NCI-H524 (cell line): ENCODE results near the gene DAPP1.
A peak's percentile ranks its signal among the peaks of the same experiment; 100 is the strongest.
"Not testable (repeated sequence)": the region's sequence is repeated elsewhere in the genome, so short reads cannot be mapped to it uniquely, and the experiment has no call there.

Source experiments
- DNase-seq, 2 experiments: peaks; one replicate each; lab custom pipeline; 2025; lab: John Stamatoyannopoulos, UW

Gene DAPP1

GRCh38 chr4:99816545-99817308 lies at the start of gene DAPP1:
Gene DAPP1, plus strand, starts transcription at chr4:99816827. Its CDS starts 87 bp downstream, at chr4:99816914.
- DNase-seq = no peak

- not testable (repeated sequence) for DNase-seq
These were observed 45.8 kb upstream of the DAPP1 start for GRCh38 chr4:99770842-99771241.

GRCh38 chr4:99783940-99784339 lies 32.7 kb upstream of the DAPP1 start:
- no peak for DNase-seq

- no peak for DNase-seq
These were observed 31.8 kb upstream of the DAPP1 start for GRCh38 chr4:99784842-99785241.

GRCh38 chr4:99790796-99791617 lies 25.6 kb upstream of the DAPP1 start:
- DNase-seq = peak in 1 of 2 experiments; percentile 72

GRCh38 chr4:99800332-99801004 lies 16.2 kb upstream of the DAPP1 start:
- no peak for DNase-seq

- DNase-seq = no peak
These were observed 15.5 kb upstream of the DAPP1 start for GRCh38 chr4:99801005-99801699.

- no peak for DNase-seq
These were observed 13.0 kb upstream of the DAPP1 start for GRCh38 chr4:99803566-99804101.

- no peak for DNase-seq
These were observed 10.1 kb upstream of the DAPP1 start for GRCh38 chr4:99806545-99806944.

GRCh38 chr4:99807666-99808065 lies 9.0 kb upstream of the DAPP1 start:
- no peak for DNase-seq

- DNase-seq = peak in 1 of 2 experiments; percentile 38
These were observed 8.3 kb upstream of the DAPP1 start for GRCh38 chr4:99808260-99808857.

GRCh38 chr4:99809326-99809725 lies 7.3 kb upstream of the DAPP1 start:
- peak; percentile 15 to 79 for DNase-seq

- DNase-seq = no peak
These were observed 6.1 kb upstream of the DAPP1 start for GRCh38 chr4:99810536-99810935.

- DNase-seq = no peak
These were observed 5.5 kb upstream of the DAPP1 start for GRCh38 chr4:99811117-99811516.

- no peak for DNase-seq
These were observed 4.8 kb upstream of the DAPP1 start for GRCh38 chr4:99811850-99812249.

- DNase-seq = no peak
These were observed 1.0 kb upstream of the DAPP1 start for GRCh38 chr4:99815597-99816011.

- DNase-seq = no peak
These were observed 773 bp downstream of the DAPP1 start for GRCh38 chr4:99817309-99817890.

GRCh38 chr4:99818661-99819060 lies 2.0 kb downstream of the DAPP1 start:
- no peak for DNase-seq

- no peak for DNase-seq
These were observed 5.4 kb downstream of the DAPP1 start for GRCh38 chr4:99821918-99822503.

- DNase-seq = no peak
These were observed 6.1 kb downstream of the DAPP1 start for GRCh38 chr4:99822734-99823133.
